ENCODE data around the gene DOCK9.

DNA sequence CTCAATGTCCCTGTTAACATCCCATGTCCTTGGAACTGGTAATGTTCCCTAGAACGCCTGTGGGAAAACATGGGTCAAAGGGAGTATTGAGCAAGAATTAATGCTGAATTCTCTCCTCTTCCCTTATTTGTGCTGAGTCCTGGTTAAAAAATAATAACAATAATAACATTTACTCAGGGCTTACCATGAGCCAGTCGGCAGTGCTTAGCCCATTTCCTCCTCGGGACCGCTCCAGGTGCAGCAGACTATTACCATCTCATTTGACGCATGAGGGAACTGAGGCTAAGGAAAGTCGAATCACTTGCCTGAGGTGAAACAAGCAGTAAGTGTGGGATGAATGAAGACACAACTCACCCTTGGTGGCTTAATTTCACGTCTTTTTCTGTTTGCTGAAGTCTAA lies 191.8 kb downstream of the DOCK9 start:
- TF ChIP-seq CTCF (optimal IDR thresholded peaks at IDR 0.05 in 1 of 3, IDR thresholded peaks at IDR 0.05 in 1 of 3, conservative IDR thresholded peaks at IDR 0.05 in 1 of 3; ENCODE audit: extremely low read depth in 1 of 3, insufficient read depth in 2 of 3, low read length in 3 of 3) (no peak), EZH2 (IDR thresholded peaks at IDR 0.05; ENCODE audit: low read length) (no peak)

Data from keratinocyte (primary cell).